HG02943 (cell line): ENCODE measurements around the gene CD300E.

Experiments
- ATAC-seq: cut with Tn5 transposase; IDR thresholded peaks from one replicate; pipeline ENCODE4 v1.9.1; 2021; ENCODE audit warnings: mild to moderate bottlenecking, low read depth, moderate library complexity; ENCODE audit not compliant: unreplicated experiment

The CD300E gene

GRCh38 chr17:74569020-74570003, 54.2 kb downstream of the CD300E start:
- ATAC-seq = no peak

- no peak for ATAC-seq
Observed at GRCh38 chr17:74568106-74568873, 55.2 kb downstream of the CD300E start.

GRCh38 chr17:74567397-74567796, 56.1 kb downstream of the CD300E start, which contains the start of gene CD300H:
Gene CD300H (minus strand): TSS chr17:74567509.
- no peak for ATAC-seq

- ATAC-seq = no peak
Observed at GRCh38 chr17:74566132-74566753, 57.3 kb downstream of the CD300E start.

- ATAC-seq = no peak
Observed at GRCh38 chr17:74565126-74565525, 58.4 kb downstream of the CD300E start.

- no peak for ATAC-seq
Observed at GRCh38 chr17:74563358-74563757, 60.2 kb downstream of the CD300E start.

- no peak for ATAC-seq
Observed at GRCh38 chr17:74561586-74561985, 62.0 kb downstream of the CD300E start.
